Neural cell (in vitro differentiated cells): ENCODE results near the gene PCDHB13.

Experiments used
- EP300 ChIP-seq: fragments of 450-650 bp; conservative IDR thresholded peaks from 2 replicates; pipeline ENCODE4 v1.6.1; 2014; ENCODE audit warnings: antibody characterized with exemption, mild to moderate bottlenecking, moderate library complexity; ENCODE audit not compliant: poor library complexity, severe bottlenecking
- EZH2 ChIP-seq: fragments of 200-600, 300-800 bp; shearing (Covaris generic), sonication (generic); IDR thresholded peaks from 2 replicates; pipeline ENCODE4 v1.6.1; 2014; ENCODE audit warnings: antibody characterized with exemption, low read length, borderline replicate concordance, mild to moderate bottlenecking; ENCODE audit not compliant: insufficient read depth, poor library complexity, severe bottlenecking
- POLR2AphosphoS5 ChIP-seq: IDR thresholded peaks from 2 replicates; pipeline ENCODE4 v1.6.1; 2012
- RAD21 ChIP-seq: fragments of 450-650 bp; conservative IDR thresholded peaks from 2 replicates; pipeline ENCODE4 v1.6.1; 2014; ENCODE audit warnings: antibody characterized with exemption, mild to moderate bottlenecking, moderate library complexity
- SMC3 ChIP-seq: fragments of 450-650 bp; conservative IDR thresholded peaks from 2 replicates; pipeline ENCODE4 v1.6.1; 2014; ENCODE audit warnings: antibody characterized with exemption, mild to moderate bottlenecking, moderate library complexity; ENCODE audit not compliant: poor library complexity
- TF ChIP-seq, protein P1 (sequence below): fragments of 450-650 bp; IDR thresholded peaks from 2 replicates; pipeline ENCODE4 v1.5.1; 2014; ENCODE audit warnings: antibody characterized with exemption, mild to moderate bottlenecking, moderate library complexity; ENCODE audit not compliant: poor library complexity, severe bottlenecking
- TF ChIP-seq, protein P2 (sequence below): IDR thresholded peaks from 2 replicates; pipeline ENCODE4 v1.6.1; 2012; ENCODE audit warnings: borderline replicate concordance

DNA sequence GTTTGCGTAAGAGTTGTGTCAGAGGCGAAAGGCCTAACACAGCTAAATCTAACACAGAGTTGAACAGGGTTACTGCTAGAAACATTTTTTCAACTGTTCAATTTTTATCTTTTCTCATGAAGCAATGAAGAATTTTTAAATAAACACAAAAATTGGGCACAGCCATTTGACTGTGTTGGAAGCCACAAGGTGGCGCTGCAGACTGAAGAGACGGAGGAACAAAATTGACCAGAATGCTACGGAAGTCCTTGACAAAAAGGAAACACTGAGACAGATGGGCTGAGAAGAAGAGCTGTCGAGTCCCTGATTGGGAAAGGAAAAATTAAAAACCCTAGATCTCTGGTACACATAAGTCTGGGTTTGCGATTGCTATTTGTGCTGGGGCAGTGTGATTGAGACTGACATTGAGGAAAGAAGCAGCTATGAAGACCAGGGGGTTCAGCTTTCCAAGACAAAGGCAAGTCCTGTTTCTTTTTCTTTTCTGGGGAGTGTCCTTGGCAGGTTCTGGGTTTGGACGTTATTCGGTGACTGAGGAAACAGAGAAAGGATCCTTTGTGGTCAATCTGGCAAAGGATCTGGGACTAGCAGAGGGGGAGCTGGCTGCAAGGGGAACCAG, 26.7 kb upstream of the PCDHB13 start, which contains the start of gene PCDHB9:
- TF ChIP-seq, protein P1, sequence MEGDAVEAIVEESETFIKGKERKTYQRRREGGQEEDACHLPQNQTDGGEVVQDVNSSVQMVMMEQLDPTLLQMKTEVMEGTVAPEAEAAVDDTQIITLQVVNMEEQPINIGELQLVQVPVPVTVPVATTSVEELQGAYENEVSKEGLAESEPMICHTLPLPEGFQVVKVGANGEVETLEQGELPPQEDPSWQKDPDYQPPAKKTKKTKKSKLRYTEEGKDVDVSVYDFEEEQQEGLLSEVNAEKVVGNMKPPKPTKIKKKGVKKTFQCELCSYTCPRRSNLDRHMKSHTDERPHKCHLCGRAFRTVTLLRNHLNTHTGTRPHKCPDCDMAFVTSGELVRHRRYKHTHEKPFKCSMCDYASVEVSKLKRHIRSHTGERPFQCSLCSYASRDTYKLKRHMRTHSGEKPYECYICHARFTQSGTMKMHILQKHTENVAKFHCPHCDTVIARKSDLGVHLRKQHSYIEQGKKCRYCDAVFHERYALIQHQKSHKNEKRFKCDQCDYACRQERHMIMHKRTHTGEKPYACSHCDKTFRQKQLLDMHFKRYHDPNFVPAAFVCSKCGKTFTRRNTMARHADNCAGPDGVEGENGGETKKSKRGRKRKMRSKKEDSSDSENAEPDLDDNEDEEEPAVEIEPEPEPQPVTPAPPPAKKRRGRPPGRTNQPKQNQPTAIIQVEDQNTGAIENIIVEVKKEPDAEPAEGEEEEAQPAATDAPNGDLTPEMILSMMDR = no peak
- TF ChIP-seq, protein P2, sequence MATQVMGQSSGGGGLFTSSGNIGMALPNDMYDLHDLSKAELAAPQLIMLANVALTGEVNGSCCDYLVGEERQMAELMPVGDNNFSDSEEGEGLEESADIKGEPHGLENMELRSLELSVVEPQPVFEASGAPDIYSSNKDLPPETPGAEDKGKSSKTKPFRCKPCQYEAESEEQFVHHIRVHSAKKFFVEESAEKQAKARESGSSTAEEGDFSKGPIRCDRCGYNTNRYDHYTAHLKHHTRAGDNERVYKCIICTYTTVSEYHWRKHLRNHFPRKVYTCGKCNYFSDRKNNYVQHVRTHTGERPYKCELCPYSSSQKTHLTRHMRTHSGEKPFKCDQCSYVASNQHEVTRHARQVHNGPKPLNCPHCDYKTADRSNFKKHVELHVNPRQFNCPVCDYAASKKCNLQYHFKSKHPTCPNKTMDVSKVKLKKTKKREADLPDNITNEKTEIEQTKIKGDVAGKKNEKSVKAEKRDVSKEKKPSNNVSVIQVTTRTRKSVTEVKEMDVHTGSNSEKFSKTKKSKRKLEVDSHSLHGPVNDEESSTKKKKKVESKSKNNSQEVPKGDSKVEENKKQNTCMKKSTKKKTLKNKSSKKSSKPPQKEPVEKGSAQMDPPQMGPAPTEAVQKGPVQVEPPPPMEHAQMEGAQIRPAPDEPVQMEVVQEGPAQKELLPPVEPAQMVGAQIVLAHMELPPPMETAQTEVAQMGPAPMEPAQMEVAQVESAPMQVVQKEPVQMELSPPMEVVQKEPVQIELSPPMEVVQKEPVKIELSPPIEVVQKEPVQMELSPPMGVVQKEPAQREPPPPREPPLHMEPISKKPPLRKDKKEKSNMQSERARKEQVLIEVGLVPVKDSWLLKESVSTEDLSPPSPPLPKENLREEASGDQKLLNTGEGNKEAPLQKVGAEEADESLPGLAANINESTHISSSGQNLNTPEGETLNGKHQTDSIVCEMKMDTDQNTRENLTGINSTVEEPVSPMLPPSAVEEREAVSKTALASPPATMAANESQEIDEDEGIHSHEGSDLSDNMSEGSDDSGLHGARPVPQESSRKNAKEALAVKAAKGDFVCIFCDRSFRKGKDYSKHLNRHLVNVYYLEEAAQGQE = no peak
- TF ChIP-seq POLR2AphosphoS5 = no peak
- TF ChIP-seq EZH2 = no peak
- no peak for TF ChIP-seq EP300
- TF ChIP-seq SMC3 = no peak
- TF ChIP-seq RAD21 = peak; percentile 27
